ENCODE measurements around the gene TAS2R46. TPM values are rescaled to one million over a fixed set of nuclear protein-coding genes. Genes with fewer than 3 reads are reported as not detected.
"Not testable (repeated sequence)": the region's sequence is repeated elsewhere in the genome, so short reads cannot be mapped to it uniquely, and the experiment has no call there.

TAS2R46 gene
- total and polyA plus RNA-seq, 9 of the 15 experiments (the other 6 are each of a cell fraction or from before 2014, with no cell fraction given), result 0.08 to 1.8 (median 0.47) TPM; not detected in 2

DNA sequence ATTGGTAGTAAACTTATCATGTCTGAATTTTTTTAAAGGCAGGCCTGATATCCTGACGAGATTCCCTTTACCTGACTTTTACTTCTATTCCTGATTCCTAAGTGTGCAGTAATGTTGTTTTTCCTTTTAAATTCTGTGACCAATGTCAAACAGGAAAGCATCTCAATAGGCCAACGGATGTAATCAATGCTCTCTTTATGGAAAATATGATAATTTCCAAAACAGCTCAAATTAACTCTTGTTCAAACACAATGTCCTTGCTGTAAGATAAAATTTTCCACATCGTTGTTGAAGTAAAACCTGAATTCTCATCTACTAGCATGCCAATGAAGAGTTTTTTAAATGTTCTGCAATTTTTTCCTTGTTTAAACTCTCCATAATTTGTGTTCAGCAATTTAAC, 22.9 kb downstream of the TAS2R46 start:
- no peak overlapping the region for H3K9ac ChIP-seq (ENCODE audit: insufficient read depth in 1 of 2, low read depth in 2 of 2, low read length in 2 of 2)
- H3K36me3 ChIP-seq (ENCODE audit: control insufficient read depth, insufficient read depth, low read length), result peaks cover 4% of the 10 kb centered on the region; the same call in 1 of the 3 replicates
- no peak for TF ChIP-seq NR3C1 (CRISPR knock-in tag; IDR thresholded peaks at IDR 0.05)
- TF ChIP-seq JUNB (CRISPR knock-in tag; conservative IDR thresholded peaks at IDR 0.05), result no peak
- H3K9me1 ChIP-seq (ENCODE audit: control insufficient read depth, insufficient read depth, low read length), result no peaks in the 10 kb centered on the region
- H3K4me1 ChIP-seq (replicated peaks in 1 of 2; ENCODE audit: control insufficient read depth in 2 of 2, insufficient read depth in 2 of 2, low read length in 2 of 2), result no peaks in the 10 kb centered on the region
- FAIRE-seq (no peak), ATAC-seq (no peak), DNase-seq (ENCODE audit: extremely low read depth in 1 of 4, low spot score in 3 of 4) (no peak)
- no peaks in the 10 kb centered on the region for H3K9me3 ChIP-seq (replicated peaks; ENCODE audit: control insufficient read depth, insufficient read depth, low read depth, low read length)
- in situ Hi-C loops (cut with MboI) (no loop called here), intact Hi-C loops (cut with micrococcal nuclease) (no loop called here)
- no peak overlapping the region for H3K27ac ChIP-seq (ENCODE audit: extremely low read depth, low read depth, low read length)
- H3K4me3 ChIP-seq, result no peak overlapping the region
- CTCF ChIA-PET (ENCODE audit: low intra/inter-chr PET ratio), result no interaction called here
- no TSS peak for BruUV-seq (replicated peaks)
- H3K27me3 ChIP-seq (ENCODE audit: control insufficient read depth in 2 of 2, insufficient read depth in 2 of 2, low read length in 2 of 2), result no peaks in the 10 kb centered on the region
- POLR2A ChIA-PET, result no interaction called here
- H2AFZ ChIP-seq (ENCODE audit: low read depth, low read length), result no peak overlapping the region
- no peak overlapping the region for H3K4me2 ChIP-seq (ENCODE audit: insufficient read depth, low read length)
- H4K20me1 ChIP-seq (replicated peaks; ENCODE audit: control insufficient read depth, insufficient read depth, low read length), result no peaks in the 10 kb centered on the region
- no peaks in the 10 kb centered on the region for H3K79me2 ChIP-seq (ENCODE audit: control insufficient read depth, insufficient read depth, low read length)
- WGBS (ENCODE audit: insufficient coverage, low coverage, missing lambda C conversion rate), result 88% methylated on average over 3 of the region's 3 CpGs

- DNase-seq (ENCODE audit: extremely low read depth in 1 of 4, low spot score in 3 of 4); H3K9me1 ChIP-seq (ENCODE audit: control insufficient read depth, insufficient read depth, low read length); FAIRE-seq; H3K79me2 ChIP-seq (ENCODE audit: control insufficient read depth, insufficient read depth, low read length); H3K4me3 ChIP-seq; in situ Hi-C loops (cut with MboI); H3K27me3 ChIP-seq (ENCODE audit: control insufficient read depth in 2 of 2, insufficient read depth in 2 of 2, low read length in 2 of 2); BruUV-seq (replicated peaks); POLR2A ChIA-PET; H4K20me1 ChIP-seq (replicated peaks; ENCODE audit: control insufficient read depth, insufficient read depth, low read length); H3K27ac ChIP-seq (ENCODE audit: extremely low read depth, low read depth, low read length); H3K4me1 ChIP-seq (replicated peaks in 1 of 2; ENCODE audit: control insufficient read depth in 2 of 2, insufficient read depth in 2 of 2, low read length in 2 of 2); H3K4me2 ChIP-seq (ENCODE audit: insufficient read depth, low read length); H3K9me3 ChIP-seq (replicated peaks; ENCODE audit: control insufficient read depth, insufficient read depth, low read depth, low read length); H3K9ac ChIP-seq (ENCODE audit: insufficient read depth in 1 of 2, low read depth in 2 of 2, low read length in 2 of 2); H3K36me3 ChIP-seq (ENCODE audit: control insufficient read depth, insufficient read depth, low read length); CTCF ChIA-PET (ENCODE audit: low intra/inter-chr PET ratio); intact Hi-C loops (cut with micrococcal nuclease); H2AFZ ChIP-seq (ENCODE audit: low read depth, low read length); ATAC-seq: not testable (repeated sequence)
- WGBS (ENCODE audit: insufficient coverage, low coverage, missing lambda C conversion rate), result no CpG with 5 or more reads among the region's 3 CpGs
These were observed 28.1 kb downstream of the TAS2R46 start for GRCh38 chr12:11033959-11034358.

All from K562 (cell line).